NB4 (cell line): ENCODE measurements around the gene NRXN3.

Experiments
- CTCF ChIP-seq: IDR thresholded peaks from one replicate; pipeline ENCODE4 v1.5.1; 2012; ENCODE audit warnings: low read depth, low read length
- MYC ChIP-seq: IDR thresholded peaks from 2 replicates; pipeline ENCODE4 v1.6.1; 2011; ENCODE audit warnings: low read depth, low read length
- POLR2A ChIP-seq: IDR thresholded peaks from 2 replicates; pipeline ENCODE4 v1.6.1; 2011; ENCODE audit warnings: mild to moderate bottlenecking; ENCODE audit not compliant: insufficient read length; ENCODE audit errors: extremely low read depth

GRCh38 chr14:79473651-79474050 lies 1303.5 kb downstream of the NRXN3 start:
- no peak for TF ChIP-seq CTCF
- TF ChIP-seq POLR2A, result no peak
- TF ChIP-seq MYC, result no peak
